Measurements from ENCODE around the gene ZFHX3. TPM values are rescaled to one million over a fixed set of nuclear protein-coding genes. Genes with fewer than 3 reads are reported as not detected.

The ZFHX3 gene
- polyA plus RNA-seq, 1 donor from 2014 or later: 26.4 TPM

- Histone ChIP-seq H3K79me2 (replicated peaks; ENCODE audit: insufficient read depth, low read length) (peaks cover 98% of the 10 kb centered on the region), H3K9me3 (ENCODE audit: low read length) (no peaks in the 10 kb centered on the region), H3F3A (ENCODE audit: insufficient read depth, low read length, poor library complexity, severe bottlenecking) (no peaks in the 10 kb centered on the region), H4K20me1 (ENCODE audit: insufficient read depth) (peaks cover 94% of the 10 kb centered on the region), H3K36me3 (ENCODE audit: insufficient read depth, low read length) (no peaks in the 10 kb centered on the region), H3K9ac (ENCODE audit: low read length) (no peak overlapping the region), H3K27me3 (ENCODE audit: insufficient read depth, low read depth, low read length) (no peaks in the 10 kb centered on the region), H2AFZ (ENCODE audit: low read depth, low read length) (no peak overlapping the region), H3K27ac (ENCODE audit: low read length) (no peak overlapping the region), H3K9me2 (ENCODE audit: insufficient read depth, low read length) (no peaks in the 10 kb centered on the region), H3K4me3 (ENCODE audit: low read length) (no peak overlapping the region), H3K4me2 (ENCODE audit: low read length) (no peak overlapping the region)
- TF ChIP-seq EP300 (conservative IDR thresholded peaks at IDR 0.05; ENCODE audit: poor library complexity, severe bottlenecking): no peak
Observed at GRCh38 chr16:72978212-72978611, 69.7 kb downstream of the ZFHX3 start.

- no peak for TF ChIP-seq RAD21 (conservative IDR thresholded peaks at IDR 0.05)
- TF ChIP-seq EZH2 (IDR thresholded peaks at IDR 0.05; ENCODE audit: borderline replicate concordance, insufficient read depth, low read length, poor library complexity, severe bottlenecking): no peak
- TF ChIP-seq, protein P1, sequence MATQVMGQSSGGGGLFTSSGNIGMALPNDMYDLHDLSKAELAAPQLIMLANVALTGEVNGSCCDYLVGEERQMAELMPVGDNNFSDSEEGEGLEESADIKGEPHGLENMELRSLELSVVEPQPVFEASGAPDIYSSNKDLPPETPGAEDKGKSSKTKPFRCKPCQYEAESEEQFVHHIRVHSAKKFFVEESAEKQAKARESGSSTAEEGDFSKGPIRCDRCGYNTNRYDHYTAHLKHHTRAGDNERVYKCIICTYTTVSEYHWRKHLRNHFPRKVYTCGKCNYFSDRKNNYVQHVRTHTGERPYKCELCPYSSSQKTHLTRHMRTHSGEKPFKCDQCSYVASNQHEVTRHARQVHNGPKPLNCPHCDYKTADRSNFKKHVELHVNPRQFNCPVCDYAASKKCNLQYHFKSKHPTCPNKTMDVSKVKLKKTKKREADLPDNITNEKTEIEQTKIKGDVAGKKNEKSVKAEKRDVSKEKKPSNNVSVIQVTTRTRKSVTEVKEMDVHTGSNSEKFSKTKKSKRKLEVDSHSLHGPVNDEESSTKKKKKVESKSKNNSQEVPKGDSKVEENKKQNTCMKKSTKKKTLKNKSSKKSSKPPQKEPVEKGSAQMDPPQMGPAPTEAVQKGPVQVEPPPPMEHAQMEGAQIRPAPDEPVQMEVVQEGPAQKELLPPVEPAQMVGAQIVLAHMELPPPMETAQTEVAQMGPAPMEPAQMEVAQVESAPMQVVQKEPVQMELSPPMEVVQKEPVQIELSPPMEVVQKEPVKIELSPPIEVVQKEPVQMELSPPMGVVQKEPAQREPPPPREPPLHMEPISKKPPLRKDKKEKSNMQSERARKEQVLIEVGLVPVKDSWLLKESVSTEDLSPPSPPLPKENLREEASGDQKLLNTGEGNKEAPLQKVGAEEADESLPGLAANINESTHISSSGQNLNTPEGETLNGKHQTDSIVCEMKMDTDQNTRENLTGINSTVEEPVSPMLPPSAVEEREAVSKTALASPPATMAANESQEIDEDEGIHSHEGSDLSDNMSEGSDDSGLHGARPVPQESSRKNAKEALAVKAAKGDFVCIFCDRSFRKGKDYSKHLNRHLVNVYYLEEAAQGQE (IDR thresholded peaks at IDR 0.05; ENCODE audit: borderline replicate concordance): no peak
- peak; percentile 2 for TF ChIP-seq POLR2AphosphoS5 (IDR thresholded peaks at IDR 0.05)
- TF ChIP-seq, protein P2, sequence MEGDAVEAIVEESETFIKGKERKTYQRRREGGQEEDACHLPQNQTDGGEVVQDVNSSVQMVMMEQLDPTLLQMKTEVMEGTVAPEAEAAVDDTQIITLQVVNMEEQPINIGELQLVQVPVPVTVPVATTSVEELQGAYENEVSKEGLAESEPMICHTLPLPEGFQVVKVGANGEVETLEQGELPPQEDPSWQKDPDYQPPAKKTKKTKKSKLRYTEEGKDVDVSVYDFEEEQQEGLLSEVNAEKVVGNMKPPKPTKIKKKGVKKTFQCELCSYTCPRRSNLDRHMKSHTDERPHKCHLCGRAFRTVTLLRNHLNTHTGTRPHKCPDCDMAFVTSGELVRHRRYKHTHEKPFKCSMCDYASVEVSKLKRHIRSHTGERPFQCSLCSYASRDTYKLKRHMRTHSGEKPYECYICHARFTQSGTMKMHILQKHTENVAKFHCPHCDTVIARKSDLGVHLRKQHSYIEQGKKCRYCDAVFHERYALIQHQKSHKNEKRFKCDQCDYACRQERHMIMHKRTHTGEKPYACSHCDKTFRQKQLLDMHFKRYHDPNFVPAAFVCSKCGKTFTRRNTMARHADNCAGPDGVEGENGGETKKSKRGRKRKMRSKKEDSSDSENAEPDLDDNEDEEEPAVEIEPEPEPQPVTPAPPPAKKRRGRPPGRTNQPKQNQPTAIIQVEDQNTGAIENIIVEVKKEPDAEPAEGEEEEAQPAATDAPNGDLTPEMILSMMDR (IDR thresholded peaks at IDR 0.05; ENCODE audit: poor library complexity, severe bottlenecking): no peak
- H2AFZ ChIP-seq (ENCODE audit: low read depth, low read length): no peak overlapping the region
- peaks cover 98% of the 10 kb centered on the region for H3K79me2 ChIP-seq (replicated peaks; ENCODE audit: insufficient read depth, low read length)
- H3K27me3 ChIP-seq (ENCODE audit: insufficient read depth, low read depth, low read length): no peaks in the 10 kb centered on the region
- no peaks in the 10 kb centered on the region for H3K36me3 ChIP-seq (ENCODE audit: insufficient read depth, low read length)
- no peaks in the 10 kb centered on the region for H3K9me3 ChIP-seq (ENCODE audit: low read length)
- no peaks in the 10 kb centered on the region for H3F3A ChIP-seq (ENCODE audit: insufficient read depth, low read length, poor library complexity, severe bottlenecking)
- H3K4me2 ChIP-seq (ENCODE audit: low read length): no peak overlapping the region
- no peak overlapping the region for H3K4me3 ChIP-seq (ENCODE audit: low read length)
- no peak overlapping the region for H3K9ac ChIP-seq (ENCODE audit: low read length)
- H3K9me2 ChIP-seq (ENCODE audit: insufficient read depth, low read length): no peaks in the 10 kb centered on the region
- peaks cover 94% of the 10 kb centered on the region for H4K20me1 ChIP-seq (ENCODE audit: insufficient read depth)
- no peak overlapping the region for H3K27ac ChIP-seq (ENCODE audit: low read length)
Observed at GRCh38 chr16:72977127-72977526, 70.8 kb downstream of the ZFHX3 start.

- Histone ChIP-seq H3K9ac (ENCODE audit: low read length) (no peak overlapping the region), H3K9me2 (ENCODE audit: insufficient read depth, low read length) (no peaks in the 10 kb centered on the region), H3K27me3 (ENCODE audit: insufficient read depth, low read depth, low read length) (no peaks in the 10 kb centered on the region), H3F3A (ENCODE audit: insufficient read depth, low read length, poor library complexity, severe bottlenecking) (no peaks in the 10 kb centered on the region), H3K4me2 (ENCODE audit: low read length) (no peak overlapping the region), H2AFZ (ENCODE audit: low read depth, low read length) (no peak overlapping the region), H3K27ac (ENCODE audit: low read length) (no peak overlapping the region), H3K4me3 (ENCODE audit: low read length) (no peak overlapping the region), H4K20me1 (ENCODE audit: insufficient read depth) (peaks cover 91% of the 10 kb centered on the region), H3K79me2 (replicated peaks; ENCODE audit: insufficient read depth, low read length) (peaks cover 98% of the 10 kb centered on the region), H3K9me3 (ENCODE audit: low read length) (no peaks in the 10 kb centered on the region), H3K36me3 (ENCODE audit: insufficient read depth, low read length) (no peaks in the 10 kb centered on the region)
- TF ChIP-seq, protein P2 (IDR thresholded peaks at IDR 0.05; ENCODE audit: poor library complexity, severe bottlenecking): no peak
- TF ChIP-seq TAF1 (IDR thresholded peaks at IDR 0.05; ENCODE audit: low read depth): no peak
- no peak for TF ChIP-seq RAD21 (conservative IDR thresholded peaks at IDR 0.05)
- no peak for TF ChIP-seq MXI1 (conservative IDR thresholded peaks at IDR 0.05; ENCODE audit: poor library complexity, severe bottlenecking)
- TF ChIP-seq, protein P1 (IDR thresholded peaks at IDR 0.05; ENCODE audit: borderline replicate concordance): no peak
- TF ChIP-seq EP300 (conservative IDR thresholded peaks at IDR 0.05; ENCODE audit: poor library complexity, severe bottlenecking): no peak
- TF ChIP-seq POLR2AphosphoS5 (IDR thresholded peaks at IDR 0.05): no peak
- no peak for TF ChIP-seq SMC3 (conservative IDR thresholded peaks at IDR 0.05; ENCODE audit: poor library complexity)
- TF ChIP-seq EZH2 (IDR thresholded peaks at IDR 0.05; ENCODE audit: borderline replicate concordance, insufficient read depth, low read length, poor library complexity, severe bottlenecking): no peak
Observed at GRCh38 chr16:72976438-72977064, 71.4 kb downstream of the ZFHX3 start.

All from neural cell (in vitro differentiated cells).